Measurements from ENCODE around the gene LRRC23. TPM values are rescaled to one million over a fixed set of nuclear protein-coding genes. Genes with fewer than 3 reads are reported as not detected.

The LRRC23 gene
- total RNA-seq, 1 donor from 2014 or later, result 13.4 TPM

DNA sequence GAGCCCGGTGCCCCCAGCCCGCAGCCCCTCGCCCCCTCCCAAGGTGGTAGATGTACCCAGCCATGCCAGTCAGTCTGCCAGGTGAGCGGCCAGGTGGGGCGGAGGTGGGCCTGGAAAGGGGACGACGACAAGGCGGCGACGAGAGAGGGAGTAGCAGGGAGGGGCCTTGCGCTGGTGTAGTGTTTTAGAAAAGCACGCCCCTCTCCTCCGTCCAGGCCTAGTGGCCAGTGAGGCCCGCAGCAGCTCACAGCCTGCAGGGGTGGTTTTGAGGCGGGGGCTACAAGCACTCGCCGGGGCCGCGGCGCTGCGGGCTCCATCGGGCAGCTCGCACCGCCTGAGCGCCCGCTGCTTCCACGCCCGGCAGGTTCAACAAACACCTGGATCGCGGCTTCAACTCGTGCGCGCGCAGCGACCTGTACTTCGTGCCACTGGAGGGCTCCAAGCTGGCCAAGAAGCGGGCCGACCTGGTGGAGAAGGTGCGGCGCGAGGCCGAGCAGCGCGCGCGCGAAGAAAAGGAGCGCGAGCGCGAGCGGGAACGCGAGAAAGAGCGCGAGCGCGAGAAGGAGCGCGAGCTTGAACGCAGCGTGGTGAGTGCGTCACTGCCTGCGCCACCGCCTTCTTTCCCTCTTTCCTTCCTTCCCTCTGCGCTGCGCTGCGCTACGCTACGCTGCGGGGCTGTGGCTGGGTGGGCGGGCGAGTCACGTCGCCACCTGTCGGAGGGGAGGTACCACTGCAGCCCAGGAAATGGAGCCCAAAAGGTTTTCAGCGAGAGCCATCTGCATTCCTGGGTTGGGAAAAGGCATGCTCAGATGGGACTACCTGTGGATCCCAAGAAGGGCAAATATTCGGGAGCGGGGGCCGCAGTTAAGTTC lies 33.1 kb downstream of the LRRC23 start:
- ATAC-seq, result peak; percentile 89
- DNase-seq (ENCODE audit: low spot score), result peak; percentile 94
- intact Hi-C loops (cut with DNase I), result no loop called here

DNA sequence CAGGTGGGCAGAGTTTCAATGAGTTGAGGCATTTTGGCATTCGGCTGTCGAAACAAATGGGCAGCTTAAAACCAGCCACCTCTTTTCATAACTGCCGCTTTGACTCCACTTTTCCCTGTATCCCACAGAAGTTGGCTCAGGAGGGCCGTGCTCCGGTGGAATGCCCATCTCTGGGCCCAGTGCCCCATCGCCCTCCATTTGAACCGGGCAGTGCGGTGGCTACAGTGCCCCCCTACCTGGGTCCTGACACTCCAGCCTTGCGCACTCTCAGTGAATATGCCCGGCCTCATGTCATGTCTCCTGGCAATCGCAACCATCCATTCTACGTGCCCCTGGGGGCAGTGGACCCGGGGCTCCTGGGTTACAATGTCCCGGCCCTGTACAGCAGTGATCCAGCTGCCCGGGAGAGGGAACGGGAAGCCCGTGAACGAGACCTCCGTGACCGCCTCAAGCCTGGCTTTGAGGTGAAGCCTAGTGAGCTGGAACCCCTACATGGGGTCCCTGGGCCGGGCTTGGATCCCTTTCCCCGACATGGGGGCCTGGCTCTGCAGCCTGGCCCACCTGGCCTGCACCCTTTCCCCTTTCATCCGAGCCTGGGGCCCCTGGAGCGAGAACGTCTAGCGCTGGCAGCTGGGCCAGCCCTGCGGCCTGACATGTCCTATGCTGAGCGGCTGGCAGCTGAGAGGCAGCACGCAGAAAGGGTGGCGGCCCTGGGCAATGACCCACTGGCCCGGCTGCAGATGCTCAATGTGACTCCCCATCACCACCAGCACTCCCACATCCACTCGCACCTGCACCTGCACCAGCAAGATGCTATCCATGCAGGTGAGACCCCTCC lies 34.0 kb downstream of the LRRC23 start:
- DNase-seq (ENCODE audit: low spot score), result peak; percentile 72
- intact Hi-C loops (cut with DNase I), result no loop called here
- ATAC-seq, result peak; percentile 2

DNA sequence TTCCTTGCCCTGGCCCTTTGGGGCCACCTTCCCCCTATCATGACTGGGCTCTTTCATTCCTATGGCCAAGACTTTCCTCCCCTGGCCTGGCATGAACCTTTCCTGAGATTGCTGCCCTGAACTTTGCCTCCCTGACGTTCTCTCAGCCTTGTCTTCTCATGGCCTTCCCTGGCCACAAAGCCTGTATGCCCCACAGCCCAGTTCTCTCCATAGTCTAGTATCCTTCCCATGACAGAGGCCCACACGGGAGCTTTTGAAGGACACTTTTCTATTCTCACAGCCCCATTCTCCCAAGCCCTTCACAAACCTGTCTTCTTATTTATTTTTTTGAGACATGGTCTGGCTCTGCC lies 34.5 kb downstream of the LRRC23 start:
- ATAC-seq, result no peak
- intact Hi-C loops (cut with DNase I), result no loop called here
- DNase-seq (ENCODE audit: low spot score), result no peak

- intact Hi-C loops (cut with DNase I), result loop anchor here (5.0 kb wide), 1 partner anchor 859 kb away; no protein-coding TSS in a partner anchor
- ATAC-seq (no peak), DNase-seq (ENCODE audit: low spot score) (no peak)
These were observed 36.6 kb downstream of the LRRC23 start for GRCh38 chr12:6941267-6941666.

DNA sequence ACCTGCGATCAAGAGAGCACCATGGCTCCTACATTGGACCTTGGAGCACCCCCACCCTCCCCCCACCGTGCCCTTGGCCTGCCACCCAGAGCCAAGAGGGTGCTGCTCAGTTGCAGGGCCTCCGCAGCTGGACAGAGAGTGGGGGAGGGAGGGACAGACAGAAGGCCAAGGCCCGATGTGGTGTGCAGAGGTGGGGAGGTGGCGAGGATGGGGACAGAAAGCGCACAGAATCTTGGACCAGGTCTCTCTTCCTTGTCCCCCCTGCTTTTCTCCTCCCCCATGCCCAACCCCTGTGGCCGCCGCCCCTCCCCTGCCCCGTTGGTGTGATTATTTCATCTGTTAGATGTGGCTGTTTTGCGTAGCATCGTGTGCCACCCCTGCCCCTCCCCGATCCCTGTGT lies 37.2 kb downstream of the LRRC23 start:
- DNase-seq (ENCODE audit: low spot score), result no peak
- intact Hi-C loops (cut with DNase I), result loop anchor here (5.0 kb wide), 1 partner anchor 859 kb away; no protein-coding TSS in a partner anchor
- no peak for ATAC-seq

DNA sequence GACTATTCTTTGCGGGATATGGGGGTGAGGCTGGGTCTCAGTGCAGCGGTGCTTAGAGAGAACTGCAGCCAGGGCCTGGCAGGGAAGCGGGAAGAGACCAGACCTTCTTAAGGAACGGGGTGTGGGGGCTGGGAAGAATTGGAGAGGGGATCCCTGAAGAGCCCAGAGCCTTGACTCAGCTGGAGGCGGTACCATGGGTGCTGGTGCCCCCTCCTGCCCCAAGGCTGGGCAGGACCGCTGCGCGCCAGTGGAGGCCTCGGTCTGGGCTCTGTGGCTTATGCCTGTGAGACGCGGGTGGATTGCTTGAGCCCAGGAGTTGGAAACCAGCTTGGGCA lies 37.7 kb downstream of the LRRC23 start:
- no peak for DNase-seq (ENCODE audit: low spot score)
- intact Hi-C loops (cut with DNase I), result loop anchor here (5.0 kb wide), 1 partner anchor 860 kb away; no protein-coding TSS in a partner anchor
- no peak for ATAC-seq

DNA sequence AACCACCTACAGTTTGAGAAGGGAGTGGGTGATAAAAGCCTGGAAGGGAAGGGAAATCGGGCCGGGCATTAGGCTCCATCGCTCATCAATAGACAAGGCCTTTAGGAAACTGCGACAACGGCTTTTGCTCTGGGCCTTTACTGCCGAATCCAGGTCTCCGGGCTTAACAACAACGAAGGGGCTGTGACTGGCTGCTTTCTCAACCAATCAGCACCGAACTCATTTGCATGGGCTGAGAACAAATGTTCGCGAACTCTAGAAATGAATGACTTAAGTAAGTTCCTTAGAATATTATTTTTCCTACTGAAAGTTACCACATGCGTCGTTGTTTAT lies 38.7 kb downstream of the LRRC23 start:
- intact Hi-C loops (cut with DNase I), result loop anchor here (5.0 kb wide), 1 partner anchor 861 kb away; no protein-coding TSS in a partner anchor
- ATAC-seq (peak; percentile 78), DNase-seq (ENCODE audit: low spot score) (peak; percentile 85)

DNA sequence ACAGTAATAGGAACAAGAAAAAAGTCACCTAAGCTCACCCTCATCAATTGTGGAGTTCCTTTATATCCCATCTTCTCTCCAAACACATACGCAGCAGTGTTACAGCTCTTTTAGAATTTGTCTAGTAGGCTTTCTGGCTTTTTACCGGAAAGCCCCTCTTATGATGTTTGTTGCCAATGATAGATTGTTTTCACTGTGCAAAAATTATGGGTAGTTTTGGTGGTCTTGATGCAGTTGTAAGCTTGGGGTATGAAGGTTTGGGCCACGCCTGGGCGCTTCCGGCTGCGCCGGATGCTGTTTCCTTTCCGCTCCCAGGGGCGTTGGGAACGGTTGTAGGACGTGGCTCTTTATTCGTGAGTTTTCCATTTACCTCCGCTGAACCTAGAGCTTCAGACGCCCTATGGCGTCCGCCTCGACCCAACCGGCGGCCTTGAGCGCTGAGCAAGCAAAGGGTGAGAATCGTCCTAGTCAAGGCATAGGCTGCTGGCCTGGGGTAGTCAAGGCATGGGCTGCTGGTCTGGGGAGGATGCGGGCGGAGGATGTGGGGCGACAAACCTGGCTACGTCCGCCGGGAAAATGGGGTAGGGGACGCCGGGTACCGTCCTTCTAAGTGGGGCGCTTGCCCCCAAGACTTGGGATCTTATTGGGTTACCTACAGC lies 39.2 kb downstream of the LRRC23 start, which contains the start of the genes C12orf57 and RNU7-1:
C12orf57 (plus strand) TSS at position 301 of the 659 bp plus-strand sequence; CDS start at position 401, 100 bp downstream.
RNU7-1 (plus strand) TSS at position 95 of the 659 bp plus-strand sequence.
- peak; percentile 78 for ATAC-seq
- peak; percentile 86 for DNase-seq (ENCODE audit: low spot score)
- intact Hi-C loops (cut with DNase I), result loop anchor here (5.0 kb wide), 1 partner anchor 862 kb away; no protein-coding TSS in a partner anchor

DNA sequence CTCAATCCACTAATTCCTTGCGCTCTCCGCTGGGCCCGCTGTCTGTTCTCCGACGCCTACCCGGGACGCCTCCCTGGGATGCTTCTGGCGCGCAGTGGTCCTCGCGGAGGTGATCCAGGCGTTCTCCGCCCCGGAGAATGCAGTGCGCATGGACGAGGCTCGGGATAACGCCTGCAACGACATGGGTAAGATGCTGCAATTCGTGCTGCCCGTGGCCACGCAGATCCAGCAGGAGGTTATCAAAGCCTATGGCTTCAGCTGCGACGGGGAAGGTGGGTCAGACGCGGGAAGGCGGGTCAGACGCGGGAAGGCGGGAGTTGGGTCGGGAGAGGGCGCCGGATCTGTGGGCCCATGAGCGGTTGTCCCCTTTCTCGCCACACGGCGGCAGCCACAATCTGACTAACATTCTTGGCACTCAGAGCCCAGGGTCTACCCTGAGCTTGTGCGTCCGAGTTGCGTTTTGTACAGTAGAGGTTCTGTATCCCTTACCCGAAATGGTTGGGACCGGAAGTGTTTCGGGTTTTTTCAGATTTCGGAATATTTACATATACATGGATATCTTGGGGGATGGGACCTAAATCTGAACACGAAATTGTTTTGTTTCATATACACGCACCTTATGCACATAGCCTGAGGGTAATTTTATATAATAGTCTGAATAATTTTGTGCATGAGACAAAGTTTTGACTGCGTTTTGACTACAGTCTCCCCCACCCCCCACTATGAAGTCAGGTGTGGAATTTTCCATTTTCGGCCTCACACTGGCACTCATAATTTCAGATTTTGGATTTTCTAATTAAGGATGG lies 40.0 kb downstream of the LRRC23 start:
- ATAC-seq (peak; percentile 85), DNase-seq (ENCODE audit: low spot score) (peak; percentile 96)
- intact Hi-C loops (cut with DNase I), result loop anchor here (5.0 kb wide), 1 partner anchor 862 kb away; no protein-coding TSS in a partner anchor

GRCh38 chr12:6945613-6946012 lies 41.0 kb downstream of the LRRC23 start:
- intact Hi-C loops (cut with DNase I), result no loop called here
- no peak for DNase-seq (ENCODE audit: low spot score)
- ATAC-seq, result no peak

- DNase-seq (ENCODE audit: low spot score), result no peak
- intact Hi-C loops (cut with DNase I), result no loop called here
These were observed 41.7 kb downstream of the LRRC23 start for GRCh38 chr12:6946033-6946919.

GRCh38 chr12:6946920-6947374 lies 42.3 kb downstream of the LRRC23 start:
- ATAC-seq (no peak), DNase-seq (ENCODE audit: low spot score) (no peak)
- intact Hi-C loops (cut with DNase I), result no loop called here

More at GRCh38 chr12:6946033-6946919, 41.7 kb downstream of the LRRC23 start:
- ATAC-seq, result no peak

DNA sequence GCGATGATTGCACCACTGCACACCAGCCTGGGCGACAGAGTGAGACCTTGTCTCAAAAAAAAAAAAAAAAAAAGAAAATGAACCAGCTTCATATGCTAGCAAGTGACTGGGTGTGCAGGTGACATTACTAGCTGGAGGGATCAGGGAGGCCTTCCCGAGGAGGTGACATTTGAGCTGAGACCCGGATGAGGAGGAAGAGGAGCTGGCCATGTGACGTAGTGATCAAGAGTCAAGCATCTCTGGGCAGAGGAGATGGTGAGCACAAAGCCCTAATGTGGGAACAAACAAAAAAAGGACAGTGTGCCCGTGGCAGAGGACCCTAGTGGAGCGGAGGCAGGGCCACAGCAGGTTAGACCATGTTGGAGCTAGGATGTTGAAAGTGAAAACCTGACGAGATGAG lies 43.0 kb downstream of the LRRC23 start:
- DNase-seq (ENCODE audit: low spot score), result no peak
- no peak for ATAC-seq
- intact Hi-C loops (cut with DNase I), result no loop called here

GRCh38 chr12:6948873-6949594 lies 44.4 kb downstream of the LRRC23 start:
- intact Hi-C loops (cut with DNase I), result no loop called here
- ATAC-seq (no peak), DNase-seq (ENCODE audit: low spot score) (no peak)

- ATAC-seq (no peak), DNase-seq (ENCODE audit: low spot score) (no peak)
- intact Hi-C loops (cut with DNase I), result no loop called here
These were observed 45.8 kb downstream of the LRRC23 start for GRCh38 chr12:6950401-6950801.

- intact Hi-C loops (cut with DNase I), result no loop called here
- DNase-seq (ENCODE audit: low spot score) (peak; percentile 76), ATAC-seq (peak; percentile 11)
These were observed 46.4 kb downstream of the LRRC23 start, which contains the start of gene PTPN6 for GRCh38 chr12:6950811-6951540. Gene PTPN6 (plus strand): TSS chr12:6951356. CDS start chr12:6951513, 157 bp downstream.
